HFF-Myc (cell line): ENCODE results near the gene TANK.
"Not testable (repeated sequence)": the region's sequence is repeated elsewhere in the genome, so short reads cannot be mapped to it uniquely, and the experiment has no call there.

Experiments
- DNase-seq: peaks from one replicate; pipeline ENCODE4 v3.0.0-alpha.2; 2011; ENCODE audit warnings: low read depth; ENCODE audit errors: extremely low read depth
- H3K4me3 ChIP-seq: replicated peaks from 2 replicates; pipeline ENCODE4 v1.5.1; 2011; ENCODE audit warnings: low read depth, mild to moderate bottlenecking, control low read depth, low read length
- CTCF ChIP-seq: IDR thresholded peaks from 2 replicates; pipeline ENCODE4 v1.5.1; 2012; ENCODE audit warnings: mild to moderate bottlenecking, low read depth, low read length, control low read depth; ENCODE audit errors: missing control alignments

The TANK gene

GRCh38 chr2:161131804-161132203 lies 28.4 kb upstream of the TANK start:
- TF ChIP-seq CTCF = no peak
- H3K4me3 ChIP-seq = no peak overlapping the region
- DNase-seq = no peak

DNA sequence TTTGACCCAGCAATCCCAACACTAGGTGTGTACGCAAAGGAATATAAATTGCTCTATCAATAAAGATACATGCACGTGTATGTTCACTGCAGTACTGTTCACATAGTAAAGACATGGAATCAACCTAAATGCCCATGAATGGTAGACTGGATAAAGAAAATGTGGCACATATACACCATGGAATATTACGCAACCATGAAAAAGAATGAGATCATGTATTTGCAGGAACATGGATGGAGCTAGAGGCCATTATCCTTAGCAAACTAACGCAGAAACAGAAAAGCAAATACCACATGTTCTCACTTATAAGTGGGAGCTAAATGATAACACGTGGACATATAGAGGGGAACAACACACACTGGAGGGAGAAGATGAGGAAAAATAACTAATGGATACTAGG lies 27.8 kb upstream of the TANK start:
- DNase-seq, H3K4me3 ChIP-seq: not testable (repeated sequence)

DNA sequence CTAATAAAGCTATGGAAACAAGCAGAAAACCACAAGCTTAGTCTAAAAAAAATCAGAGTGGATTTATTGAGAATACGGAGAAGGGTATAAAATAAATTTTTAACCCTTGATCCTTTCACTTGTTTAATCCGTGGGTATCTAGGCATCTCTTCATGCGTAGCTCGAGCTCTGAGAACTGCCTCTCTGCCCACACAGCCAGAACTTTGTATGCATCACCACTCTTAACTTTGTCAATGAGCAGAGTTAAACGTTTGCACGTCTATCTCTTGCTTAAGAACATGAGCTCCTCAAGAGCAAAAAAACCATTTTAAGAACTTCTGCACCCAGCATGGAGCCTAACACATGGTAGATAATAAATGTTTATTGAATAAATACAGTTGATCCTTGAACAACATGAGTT lies 26.9 kb upstream of the TANK start:
- no peak for TF ChIP-seq CTCF
- no peak for DNase-seq
- H3K4me3 ChIP-seq = no peak overlapping the region

GRCh38 chr2:161134547-161135518 lies 25.4 kb upstream of the TANK start:
- no peak overlapping the region for H3K4me3 ChIP-seq
- DNase-seq = peak; percentile 11
- TF ChIP-seq CTCF = no peak

DNA sequence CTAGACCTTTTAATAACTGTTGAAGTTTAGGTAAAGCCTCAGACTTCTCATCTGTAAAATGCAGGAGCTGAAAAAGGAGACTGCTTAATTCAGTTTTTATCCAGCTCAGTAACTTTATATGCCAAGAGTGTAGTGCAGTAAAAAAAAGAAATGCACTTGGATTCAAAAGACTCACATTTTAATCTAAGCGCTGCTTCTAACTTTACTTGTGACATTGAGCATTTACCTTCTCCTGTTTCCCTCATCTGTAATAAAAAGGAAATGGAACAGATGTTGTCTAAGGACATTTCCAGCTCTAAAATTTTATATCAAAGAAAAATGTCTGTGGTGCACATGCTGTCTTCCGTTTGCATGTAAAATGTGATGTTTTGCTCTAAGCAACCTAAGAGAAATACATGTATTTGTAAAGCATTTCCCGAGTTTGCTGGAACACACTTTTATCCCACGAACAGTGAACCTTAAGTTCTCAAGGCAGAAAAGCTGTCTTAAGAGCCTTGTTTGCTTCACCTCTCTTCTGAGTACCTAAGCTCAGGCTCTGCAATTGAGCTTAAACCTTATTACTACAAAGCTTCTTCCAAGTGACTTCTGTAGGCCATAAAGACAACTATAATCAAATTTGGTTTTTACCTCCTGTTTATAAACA lies 24.2 kb upstream of the TANK start:
- H3K4me3 ChIP-seq = no peak overlapping the region
- TF ChIP-seq CTCF = no peak
- no peak for DNase-seq

DNA sequence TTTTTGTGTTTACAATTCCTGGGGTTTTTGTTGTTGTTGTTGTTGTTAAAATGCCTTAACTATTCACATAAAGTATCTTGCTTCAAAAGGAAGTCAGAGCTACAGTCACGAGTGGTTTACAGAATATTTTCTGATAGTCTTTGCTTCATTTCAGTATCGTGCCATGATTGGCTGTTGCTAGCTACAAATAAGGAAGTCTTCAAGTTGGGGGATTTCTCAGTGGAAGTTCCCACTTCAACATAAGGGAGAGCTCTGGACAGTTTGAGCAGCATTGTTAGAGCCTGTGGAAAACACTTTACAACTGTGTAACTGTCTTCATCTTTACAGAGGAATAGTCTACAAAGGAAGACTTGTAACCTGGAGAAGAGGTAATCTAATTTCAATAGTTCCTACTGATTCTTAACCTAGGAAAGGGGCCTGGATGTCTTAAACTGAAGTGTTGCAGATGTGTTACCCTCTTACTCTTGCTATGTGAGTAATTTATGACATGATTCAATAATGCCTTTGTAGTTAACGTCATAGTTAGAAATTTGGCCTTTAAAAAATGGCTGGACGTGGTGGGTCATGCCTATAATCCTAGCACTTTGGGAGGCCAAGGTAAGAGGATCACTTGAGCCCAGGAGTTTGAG lies 23.4 kb upstream of the TANK start:
- DNase-seq = no peak
- TF ChIP-seq CTCF = no peak
- H3K4me3 ChIP-seq = no peak overlapping the region

- no peak for TF ChIP-seq CTCF
- no peak for DNase-seq
- no peak overlapping the region for H3K4me3 ChIP-seq
These were observed 21.8 kb upstream of the TANK start for GRCh38 chr2:161138429-161138828.
